HFFc6 (cell line): ENCODE results near the gene RB1. TPM values are rescaled to one million over a fixed set of nuclear protein-coding genes. Genes with fewer than 3 reads are reported as not detected.
A peak's percentile ranks its signal among the peaks of the same experiment; 100 is the strongest.

Source experiments
- DNase-seq: peaks from one replicate; pipeline ENCODE4 v3.0.0-alpha.2; 2018
- H3K27ac Mint-ChIP-seq: 2 replicates; pipeline ENCODE4 v1.8.0; 2020; ENCODE audit warnings: mild to moderate bottlenecking, mixed read lengths
- H3K27me3 Mint-ChIP-seq: 2 replicates; pipeline ENCODE4 v1.8.0; 2021; ENCODE audit warnings: mild to moderate bottlenecking, moderate library complexity, mixed read lengths; ENCODE audit not compliant: insufficient read depth
- H3K36me3 Mint-ChIP-seq: 2 replicates; pipeline ENCODE4 v1.8.0; 2021; ENCODE audit warnings: low read depth, mixed read lengths
- H3K4me1 Mint-ChIP-seq: 2 replicates; pipeline ENCODE4 v1.8.0; 2020; ENCODE audit warnings: low read depth, mixed read lengths
- H3K4me3 Mint-ChIP-seq: 2 replicates; pipeline ENCODE4 v1.8.0; 2020; ENCODE audit warnings: mild to moderate bottlenecking, moderate library complexity, mixed read lengths
- H3K9me3 Mint-ChIP-seq: 2 replicates; pipeline ENCODE4 v1.8.0; 2020; ENCODE audit warnings: mild to moderate bottlenecking, mixed read lengths
- CTCF ChIP-seq: fragments of 200-600 bp; sonication (generic); IDR thresholded peaks from 2 replicates; pipeline ENCODE4 v1.5.0; 2021; ENCODE audit warnings: antibody characterized with exemption, mild to moderate bottlenecking
- total RNA-seq, 6 experiments: library from RNA; stranded (reverse); fragmentation: NEBNext Ultra II Directional; extraction: Animal tissue kit (Norgen Biotek cat#: 25700); gene quantifications; 2 replicates in 1 of 6; 3 replicates in 5 of 6; pipeline ENCODE4 v1.2.3, GENCODE V29; 2021

RB1 gene
- total RNA-seq, 6 experiments from 2014 or later, result 39.2 to 50.4 (median 43.0) TPM

GRCh38 chr13:48437371-48437770 is 133.8 kb downstream of the RB1 start:
- Mint-ChIP-seq H3K9me3 (no peaks in the 10 kb centered on the region), H3K27ac (no peak overlapping the region), H3K4me3 (no peak overlapping the region), H3K27me3 (no peaks in the 10 kb centered on the region; the same call in 1 of the 2 replicates), H3K4me1 (peaks cover 6% of the 10 kb centered on the region), H3K36me3 (peaks cover 18% of the 10 kb centered on the region)
- TF ChIP-seq CTCF, result no peak
- no peak for DNase-seq

GRCh38 chr13:48443442-48444208 is 140.1 kb downstream of the RB1 start:
- Mint-ChIP-seq H3K4me1 (peaks cover 8% of the 10 kb centered on the region), H3K27ac (no peak overlapping the region), H3K9me3 (no peaks in the 10 kb centered on the region), H3K36me3 (peaks cover 12% of the 10 kb centered on the region), H3K4me3 (no peak overlapping the region), H3K27me3 (no peaks in the 10 kb centered on the region)
- DNase-seq, result no peak
- no peak for TF ChIP-seq CTCF

GRCh38 chr13:48446464-48446863 is 142.9 kb downstream of the RB1 start:
- Mint-ChIP-seq H3K4me1 (peaks cover 36% of the 10 kb centered on the region), H3K4me3 (no peak overlapping the region), H3K27ac (no peak overlapping the region), H3K36me3 (peaks cover 22% of the 10 kb centered on the region), H3K9me3 (peaks cover 11% of the 10 kb centered on the region), H3K27me3 (no peaks in the 10 kb centered on the region)
- DNase-seq, result peak; percentile 58
- no peak for TF ChIP-seq CTCF

- peak overlapping the region; percentile 65 for H3K27ac Mint-ChIP-seq
- no peak for TF ChIP-seq CTCF
- H3K9me3 Mint-ChIP-seq, result peaks cover 29% of the 10 kb centered on the region
- H3K4me3 Mint-ChIP-seq, result peak overlapping the region; percentile 78
- H3K36me3 Mint-ChIP-seq, result peaks cover 42% of the 10 kb centered on the region
- peaks cover 53% of the 10 kb centered on the region for H3K4me1 Mint-ChIP-seq
- no peaks in the 10 kb centered on the region for H3K27me3 Mint-ChIP-seq
- no peak for DNase-seq
These were observed 144.9 kb downstream of the RB1 start for GRCh38 chr13:48448285-48448958.

GRCh38 chr13:48448959-48449614 is 145.5 kb downstream of the RB1 start:
- no peak for TF ChIP-seq CTCF
- DNase-seq, result peak; percentile 50
- Mint-ChIP-seq H3K4me1 (peaks cover 57% of the 10 kb centered on the region), H3K27me3 (no peaks in the 10 kb centered on the region), H3K27ac (peak overlapping the region; percentile 65), H3K4me3 (peak overlapping the region; percentile 78), H3K36me3 (peaks cover 46% of the 10 kb centered on the region), H3K9me3 (peaks cover 31% of the 10 kb centered on the region)
